ENCODE results near the gene NHERF1. TPM values are rescaled to one million over a fixed set of nuclear protein-coding genes. Genes with fewer than 3 reads are reported as not detected.

Gene NHERF1
- total RNA-seq, 6 experiments from 2014 or later, result 15.7 to 18.9 (median 17.5) TPM

GRCh38 chr17:74737299-74738050 is 11.0 kb upstream of the NHERF1 start:
- H3K27ac Mint-ChIP-seq, result no peak overlapping the region
- TF ChIP-seq CTCF (IDR thresholded peaks at IDR 0.05), result peak; percentile 66
- no peaks in the 10 kb centered on the region for H3K9me3 Mint-ChIP-seq
- H3K36me3 Mint-ChIP-seq (ENCODE audit: low read depth), result no peaks in the 10 kb centered on the region
- peak overlapping the region; percentile 29; the same call in 1 of the 2 replicates for H3K4me3 Mint-ChIP-seq
- H3K4me1 Mint-ChIP-seq (ENCODE audit: low read depth), result peaks cover 9% of the 10 kb centered on the region
- no peak for DNase-seq
- H3K27me3 Mint-ChIP-seq (ENCODE audit: insufficient read depth), result peaks cover 52% of the 10 kb centered on the region

DNA sequence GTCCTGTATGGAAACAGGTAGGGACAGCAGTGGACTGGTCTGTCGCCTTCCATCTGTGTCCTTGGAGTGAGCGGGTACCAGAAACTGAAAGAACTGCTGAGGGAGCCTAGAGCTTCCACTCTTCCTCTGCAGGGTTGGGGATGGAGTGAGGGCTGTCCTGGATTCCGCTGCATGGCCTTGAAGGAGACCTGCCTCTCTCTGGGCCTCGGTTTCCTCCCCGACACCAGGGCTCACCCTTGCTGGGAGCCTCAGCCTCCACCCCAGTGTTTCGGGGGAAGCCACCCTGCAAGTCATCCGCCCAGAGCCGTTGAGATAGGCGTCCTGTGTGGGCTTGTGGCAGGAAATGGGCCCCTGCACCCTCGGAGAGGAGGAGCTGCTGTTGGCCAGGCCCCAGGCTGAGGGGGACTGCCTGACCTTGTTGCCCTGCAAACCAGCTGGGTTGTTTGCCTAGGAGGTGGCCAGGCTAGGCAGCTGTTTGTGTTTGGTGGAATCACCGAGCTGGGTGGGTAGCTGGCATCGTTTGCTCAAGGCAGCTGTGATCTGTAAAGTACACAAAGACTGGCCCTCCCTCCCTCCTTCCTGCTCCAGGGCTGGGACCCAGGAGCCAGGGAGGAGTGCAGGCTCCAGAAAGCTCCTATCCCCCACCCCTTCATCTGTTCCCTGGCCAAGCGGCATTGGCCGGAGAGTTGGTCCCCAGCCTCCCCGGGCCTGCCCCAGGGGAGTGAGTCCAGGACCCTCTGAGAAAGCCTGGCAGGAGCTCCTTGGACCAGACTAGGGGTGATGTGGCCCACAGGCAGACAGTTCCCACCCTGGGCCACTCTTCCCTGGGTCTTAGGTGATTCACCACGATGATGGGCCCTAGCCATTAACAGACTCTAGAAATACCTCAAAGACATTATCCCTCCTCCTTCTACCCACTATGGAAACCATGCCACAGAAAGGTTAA is 10.1 kb upstream of the NHERF1 start:
- H3K9me3 Mint-ChIP-seq, result no peaks in the 10 kb centered on the region

DNA sequence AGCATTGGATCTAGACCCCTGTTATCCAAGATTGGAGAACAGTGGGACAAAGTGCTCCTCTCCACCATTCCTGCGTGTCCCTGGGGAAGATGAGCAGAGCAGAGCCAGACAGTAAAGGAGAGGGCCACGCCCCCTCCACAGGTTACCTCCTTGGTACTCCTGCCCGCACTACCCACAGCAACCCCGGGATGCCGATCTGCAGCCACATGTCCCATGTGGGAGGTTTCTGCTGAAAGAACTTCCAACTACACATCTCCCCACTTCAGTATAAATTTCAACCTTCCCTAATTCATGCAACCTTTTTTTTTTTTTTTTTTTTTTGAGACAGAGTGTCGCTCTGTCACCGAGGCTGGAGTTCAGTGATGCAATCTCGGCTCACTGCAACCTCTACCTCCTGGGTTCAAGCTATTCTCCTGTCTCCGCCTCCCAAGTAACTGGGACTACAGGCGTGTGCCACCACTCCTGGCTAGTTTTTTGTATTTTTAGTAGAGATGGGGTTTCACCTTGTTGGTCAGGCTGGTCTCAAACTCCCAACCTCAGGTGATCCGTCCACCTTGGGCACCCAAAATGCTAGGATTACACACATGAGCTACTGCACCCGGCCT is 9.1 kb upstream of the NHERF1 start:
- Mint-ChIP-seq H3K27me3 (ENCODE audit: insufficient read depth) (peaks cover 53% of the 10 kb centered on the region), H3K36me3 (ENCODE audit: low read depth) (no peaks in the 10 kb centered on the region), H3K27ac (no peak overlapping the region), H3K9me3 (no peaks in the 10 kb centered on the region), H3K4me3 (no peak overlapping the region), H3K4me1 (ENCODE audit: low read depth) (peaks cover 23% of the 10 kb centered on the region)
- DNase-seq, result no peak
- no peak for TF ChIP-seq CTCF (IDR thresholded peaks at IDR 0.05)

More for the DNA sequence above, 10.1 kb upstream of the NHERF1 start:
- Mint-ChIP-seq H3K4me3 (peak overlapping the region; percentile 29; the same call in 1 of the 2 replicates), H3K36me3 (ENCODE audit: low read depth) (no peaks in the 10 kb centered on the region), H3K27me3 (ENCODE audit: insufficient read depth) (peaks cover 53% of the 10 kb centered on the region), H3K27ac (no peak overlapping the region), H3K4me1 (ENCODE audit: low read depth) (peaks cover 16% of the 10 kb centered on the region)
- no peak for DNase-seq
- no peak; the same call in 1 of the 2 replicates for TF ChIP-seq CTCF (IDR thresholded peaks at IDR 0.05)

DNA sequence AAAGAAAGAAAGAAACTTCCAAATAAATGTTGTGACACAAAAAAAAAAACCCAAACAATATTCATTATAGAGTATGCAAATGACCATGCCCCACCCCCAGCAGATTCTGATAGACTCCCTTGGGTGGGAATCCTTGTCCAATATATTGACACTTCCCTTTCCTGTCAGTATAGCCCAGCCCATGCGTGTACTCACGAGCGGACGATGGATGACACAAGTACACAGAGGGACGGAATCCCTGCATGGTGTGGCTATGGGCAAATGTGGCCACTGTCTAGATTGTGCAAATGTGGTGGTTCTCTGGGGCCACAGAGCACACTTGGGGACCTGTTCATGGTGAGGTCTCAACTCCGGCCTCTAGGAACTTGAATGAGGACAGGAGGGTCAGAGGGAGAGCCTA is 8.3 kb upstream of the NHERF1 start:
- no peak overlapping the region for H3K27ac Mint-ChIP-seq
- H3K9me3 Mint-ChIP-seq, result no peaks in the 10 kb centered on the region
- H3K27me3 Mint-ChIP-seq (ENCODE audit: insufficient read depth), result peaks cover 51% of the 10 kb centered on the region
- H3K4me3 Mint-ChIP-seq, result no peak overlapping the region
- TF ChIP-seq CTCF (IDR thresholded peaks at IDR 0.05), result no peak
- no peak for DNase-seq
- peaks cover 30% of the 10 kb centered on the region for H3K4me1 Mint-ChIP-seq (ENCODE audit: low read depth)
- H3K36me3 Mint-ChIP-seq (ENCODE audit: low read depth), result no peaks in the 10 kb centered on the region

DNA sequence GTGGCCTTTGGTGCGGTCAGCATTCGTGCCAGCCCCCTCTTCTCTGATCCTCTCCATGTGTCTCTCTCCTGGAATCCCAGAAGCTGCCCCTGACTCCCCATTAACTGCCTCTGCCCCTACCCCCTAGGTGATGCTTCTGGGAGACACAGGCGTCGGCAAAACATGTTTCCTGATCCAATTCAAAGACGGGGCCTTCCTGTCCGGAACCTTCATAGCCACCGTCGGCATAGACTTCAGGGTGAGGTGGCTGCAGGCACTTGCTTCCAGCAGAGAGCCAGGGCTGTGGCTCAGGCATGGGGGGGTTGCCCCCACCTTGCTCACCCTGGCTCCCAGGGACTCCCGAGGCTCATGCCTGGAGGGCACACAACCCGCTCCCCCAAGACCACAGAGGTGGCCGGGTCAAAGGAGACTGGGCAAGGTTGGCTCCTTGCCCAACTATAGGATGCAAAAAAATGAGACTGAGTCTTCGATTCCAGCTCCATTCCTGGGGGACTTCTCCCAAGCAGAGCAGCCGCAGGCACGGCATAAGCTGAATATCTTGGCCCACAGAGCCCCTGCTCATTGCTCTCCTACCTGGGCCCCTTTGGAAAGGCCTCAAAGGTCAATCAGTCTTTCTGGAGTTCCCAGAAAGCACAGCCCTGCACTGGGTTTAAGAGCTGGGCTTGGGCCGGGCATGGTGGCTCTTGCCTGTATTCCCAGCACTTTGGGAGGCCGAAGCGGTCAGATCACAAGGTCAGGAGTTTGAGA is 7.6 kb upstream of the NHERF1 start:
- no peak overlapping the region for H3K27ac Mint-ChIP-seq
- DNase-seq, result no peak
- no peak overlapping the region for H3K4me3 Mint-ChIP-seq
- H3K27me3 Mint-ChIP-seq (ENCODE audit: insufficient read depth), result peaks cover 47% of the 10 kb centered on the region
- TF ChIP-seq CTCF (IDR thresholded peaks at IDR 0.05), result no peak
- H3K4me1 Mint-ChIP-seq (ENCODE audit: low read depth), result peaks cover 30% of the 10 kb centered on the region
- H3K9me3 Mint-ChIP-seq, result no peaks in the 10 kb centered on the region
- H3K36me3 Mint-ChIP-seq (ENCODE audit: low read depth), result no peaks in the 10 kb centered on the region

Data from HFFc6 (cell line).